Measurements from ENCODE around the gene ZKSCAN4.

GRCh38 chr6:28215425-28215824 lies 36.6 kb downstream of the ZKSCAN4 start:
- TF ChIP-seq CTCF (IDR thresholded peaks at IDR 0.05) (no peak), POLR2A (IDR thresholded peaks at IDR 0.05) (no peak)

Data from Peyer's patch (tissue), 4 donors.